Measurements from ENCODE around the gene MPPED1. TPM values are rescaled to one million over a fixed set of nuclear protein-coding genes. Genes with fewer than 3 reads are reported as not detected.

Gene MPPED1
- total and polyA plus RNA-seq, 2 of the 13 experiments (the other 11 are each of a cell fraction or from before 2014, with no cell fraction given) = 0.77 TPM; not detected in 1

DNA sequence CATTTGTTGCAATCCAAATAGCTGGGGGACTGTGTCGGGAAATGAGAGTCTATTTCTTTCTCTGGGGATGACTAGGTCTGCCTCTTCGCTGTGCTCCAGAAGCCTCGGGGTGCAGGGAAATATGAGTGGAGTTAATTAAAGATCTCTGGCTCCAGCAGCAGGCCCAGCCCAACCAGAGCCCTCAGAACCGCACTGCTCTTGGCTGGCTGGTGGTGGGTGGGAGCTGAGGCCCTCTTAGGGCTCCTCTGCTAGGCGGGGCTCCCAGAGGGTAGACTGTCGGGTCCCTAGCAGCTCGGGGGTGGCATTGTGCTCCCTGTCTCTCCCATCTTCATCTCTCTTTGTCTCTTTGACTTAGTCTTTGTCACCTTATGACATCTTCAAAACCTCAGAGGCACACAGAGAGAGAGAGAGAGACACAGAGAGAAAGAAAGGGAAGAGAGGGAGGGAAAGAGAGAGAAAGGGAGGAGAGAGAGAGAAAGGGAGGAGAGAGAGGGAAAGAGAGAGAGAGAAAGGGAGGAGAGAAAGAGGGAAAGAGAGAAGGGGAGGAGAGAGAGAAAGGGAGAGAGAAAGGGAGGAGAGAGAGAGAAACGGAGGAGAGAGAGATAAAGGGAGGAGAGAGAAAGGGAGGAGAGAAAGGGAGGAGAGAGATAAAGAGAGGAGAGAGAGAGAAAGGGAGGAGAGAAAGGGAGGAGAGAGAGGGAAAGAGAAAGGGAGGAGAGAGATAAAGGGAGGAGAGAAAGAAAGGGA lies 20.2 kb downstream of the MPPED1 start (continued):
- TF ChIP-seq, protein P1, sequence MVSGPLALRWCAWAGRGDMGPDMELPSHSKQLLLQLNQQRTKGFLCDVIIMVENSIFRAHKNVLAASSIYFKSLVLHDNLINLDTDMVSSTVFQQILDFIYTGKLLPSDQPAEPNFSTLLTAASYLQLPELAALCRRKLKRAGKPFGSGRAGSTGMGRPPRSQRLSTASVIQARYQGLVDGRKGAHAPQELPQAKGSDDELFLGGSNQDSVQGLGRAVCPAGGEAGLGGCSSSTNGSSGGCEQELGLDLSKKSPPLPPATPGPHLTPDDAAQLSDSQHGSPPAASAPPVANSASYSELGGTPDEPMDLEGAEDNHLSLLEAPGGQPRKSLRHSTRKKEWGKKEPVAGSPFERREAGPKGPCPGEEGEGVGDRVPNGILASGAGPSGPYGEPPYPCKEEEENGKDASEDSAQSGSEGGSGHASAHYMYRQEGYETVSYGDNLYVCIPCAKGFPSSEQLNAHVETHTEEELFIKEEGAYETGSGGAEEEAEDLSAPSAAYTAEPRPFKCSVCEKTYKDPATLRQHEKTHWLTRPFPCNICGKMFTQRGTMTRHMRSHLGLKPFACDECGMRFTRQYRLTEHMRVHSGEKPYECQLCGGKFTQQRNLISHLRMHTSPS (CRISPR knock-in tag; IDR thresholded peaks at IDR 0.05; ENCODE audit: low read depth) = no peak
- TF ChIP-seq DMAP1 (CRISPR knock-in tag; IDR thresholded peaks at IDR 0.05) = no peak
- TF ChIP-seq MYNN (CRISPR knock-in tag; IDR thresholded peaks at IDR 0.05; ENCODE audit: low read depth) = no peak

DNA sequence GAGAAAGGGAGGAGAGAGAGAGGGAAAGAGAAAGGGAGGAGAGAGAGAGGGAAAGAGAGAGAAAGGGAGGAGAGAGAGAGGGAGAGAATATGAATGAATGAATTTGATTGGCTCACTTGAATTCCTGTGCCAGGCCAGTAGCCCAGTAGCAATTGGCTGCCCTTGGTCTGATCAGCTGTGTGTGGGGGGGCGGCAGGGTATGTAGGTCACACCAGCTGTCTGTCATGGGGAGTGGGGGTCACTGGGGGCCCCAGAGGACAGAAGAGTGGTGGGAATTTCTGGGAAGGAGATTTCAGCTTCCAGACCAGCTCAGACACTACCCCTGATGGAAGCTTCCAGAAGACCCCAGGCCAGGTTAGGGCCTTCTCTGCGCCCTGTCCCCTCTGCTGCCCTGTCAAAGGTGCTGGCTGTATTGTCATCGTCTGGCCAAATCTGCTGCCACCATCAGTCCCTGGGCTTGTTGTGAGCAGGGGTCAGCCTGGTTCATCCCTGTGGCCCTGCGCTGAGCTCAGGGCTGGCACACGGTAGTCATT lies 21.1 kb downstream of the MPPED1 start:
- intact Hi-C loops (cut with micrococcal nuclease; ENCODE audit: unreplicated experiment) = no loop called here
- H3K9ac ChIP-seq (ENCODE audit: insufficient read depth, low read depth, low read length) = no peak overlapping the region
- H3K27me3 ChIP-seq (ENCODE audit: control insufficient read depth in 1 of 2, insufficient read depth in 2 of 2, low read length in 2 of 2) = peaks cover 8 to 45% of the 10 kb centered on the region in 2 experiments
- FAIRE-seq = no peak
- no peaks in the 10 kb centered on the region for H3K9me3 ChIP-seq (ENCODE audit: low read length)
- BruUV-seq (replicated peaks) = no TSS peak
- in situ Hi-C loops (cut with HindIII; ENCODE audit: extremely low pct_ligation_motif_present, low pct_unique_long_range_greater_than_20kb) = no loop called here
- 50% methylated on average over 3 of the region's 5 CpGs for WGBS (ENCODE audit: low lambda C conversion rate)
- ATAC-seq = no peak
- no peak overlapping the region for H2AFZ ChIP-seq (ENCODE audit: low read length)
- peaks cover 11% of the 10 kb centered on the region for H3K4me1 ChIP-seq (ENCODE audit: insufficient read depth, low read length)
- no peak overlapping the region for H3K27ac ChIP-seq (ENCODE audit: extremely low read length, insufficient read depth, low read length)
- no peaks in the 10 kb centered on the region for H4K20me1 ChIP-seq (ENCODE audit: insufficient read depth, low read length)
- POLR2A ChIA-PET = no interaction called here
- no peak overlapping the region for H3K4me2 ChIP-seq (ENCODE audit: low read depth, low read length)
- H3K36me3 ChIP-seq (replicated peaks in 1 of 2; ENCODE audit: control insufficient read depth in 1 of 2, insufficient read depth in 2 of 2, low read length in 2 of 2) = no peaks in the 10 kb centered on the region
- no peak overlapping the region for H3K4me3 ChIP-seq (replicated peaks in 1 of 3; ENCODE audit: insufficient read depth in 1 of 3, low read depth in 2 of 3, low read length in 3 of 3)
- CTCF ChIA-PET (ENCODE audit: low intra/inter-chr PET ratio, low total read pairs) = no interaction called here
- H3K79me2 ChIP-seq (ENCODE audit: insufficient read depth, low read length) = no peaks in the 10 kb centered on the region
- DNase-seq (ENCODE audit: low spot score) = no peak
- TF ChIP-seq ZNF33A (CRISPR knock-in tag; IDR thresholded peaks at IDR 0.05; ENCODE audit: borderline replicate concordance) = no peak
- TF ChIP-seq ZNF333 (CRISPR knock-in tag; IDR thresholded peaks at IDR 0.05; ENCODE audit: borderline replicate concordance) = no peak
- no peak for TF ChIP-seq YEATS4 (CRISPR knock-in tag; IDR thresholded peaks at IDR 0.05; ENCODE audit: borderline replicate concordance)
- no peak for TF ChIP-seq SP4 (CRISPR knock-in tag; IDR thresholded peaks at IDR 0.05)
- no peak for TF ChIP-seq GATAD2A (CRISPR knock-in tag; IDR thresholded peaks at IDR 0.05)
- TF ChIP-seq, protein P2, sequence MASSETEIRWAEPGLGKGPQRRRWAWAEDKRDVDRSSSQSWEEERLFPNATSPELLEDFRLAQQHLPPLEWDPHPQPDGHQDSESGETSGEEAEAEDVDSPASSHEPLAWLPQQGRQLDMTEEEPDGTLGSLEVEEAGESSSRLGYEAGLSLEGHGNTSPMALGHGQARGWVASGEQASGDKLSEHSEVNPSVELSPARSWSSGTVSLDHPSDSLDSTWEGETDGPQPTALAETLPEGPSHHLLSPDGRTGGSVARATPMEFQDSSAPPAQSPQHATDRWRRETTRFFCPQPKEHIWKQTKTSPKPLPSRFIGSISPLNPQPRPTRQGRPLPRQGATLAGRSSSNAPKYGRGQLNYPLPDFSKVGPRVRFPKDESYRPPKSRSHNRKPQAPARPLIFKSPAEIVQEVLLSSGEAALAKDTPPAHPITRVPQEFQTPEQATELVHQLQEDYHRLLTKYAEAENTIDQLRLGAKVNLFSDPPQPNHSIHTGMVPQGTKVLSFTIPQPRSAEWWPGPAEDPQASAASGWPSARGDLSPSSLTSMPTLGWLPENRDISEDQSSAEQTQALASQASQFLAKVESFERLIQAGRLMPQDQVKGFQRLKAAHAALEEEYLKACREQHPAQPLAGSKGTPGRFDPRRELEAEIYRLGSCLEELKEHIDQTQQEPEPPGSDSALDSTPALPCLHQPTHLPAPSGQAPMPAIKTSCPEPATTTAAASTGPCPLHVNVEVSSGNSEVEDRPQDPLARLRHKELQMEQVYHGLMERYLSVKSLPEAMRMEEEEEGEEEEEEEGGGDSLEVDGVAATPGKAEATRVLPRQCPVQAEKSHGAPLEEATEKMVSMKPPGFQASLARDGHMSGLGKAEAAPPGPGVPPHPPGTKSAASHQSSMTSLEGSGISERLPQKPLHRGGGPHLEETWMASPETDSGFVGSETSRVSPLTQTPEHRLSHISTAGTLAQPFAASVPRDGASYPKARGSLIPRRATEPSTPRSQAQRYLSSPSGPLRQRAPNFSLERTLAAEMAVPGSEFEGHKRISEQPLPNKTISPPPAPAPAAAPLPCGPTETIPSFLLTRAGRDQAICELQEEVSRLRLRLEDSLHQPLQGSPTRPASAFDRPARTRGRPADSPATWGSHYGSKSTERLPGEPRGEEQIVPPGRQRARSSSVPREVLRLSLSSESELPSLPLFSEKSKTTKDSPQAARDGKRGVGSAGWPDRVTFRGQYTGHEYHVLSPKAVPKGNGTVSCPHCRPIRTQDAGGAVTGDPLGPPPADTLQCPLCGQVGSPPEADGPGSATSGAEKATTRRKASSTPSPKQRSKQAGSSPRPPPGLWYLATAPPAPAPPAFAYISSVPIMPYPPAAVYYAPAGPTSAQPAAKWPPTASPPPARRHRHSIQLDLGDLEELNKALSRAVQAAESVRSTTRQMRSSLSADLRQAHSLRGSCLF (CRISPR knock-in tag; IDR thresholded peaks at IDR 0.05; ENCODE audit: borderline replicate concordance) = no peak
- no peak for TF ChIP-seq ZNF10 (CRISPR knock-in tag; IDR thresholded peaks at IDR 0.05; ENCODE audit: borderline replicate concordance, low read depth)
- TF ChIP-seq PAX8 (CRISPR knock-in tag; IDR thresholded peaks at IDR 0.05; ENCODE audit: borderline replicate concordance) = no peak
- no peak for TF ChIP-seq HOXA9 (CRISPR knock-in tag; IDR thresholded peaks at IDR 0.05; ENCODE audit: borderline replicate concordance)
- no peak for TF ChIP-seq SIN3A (IDR thresholded peaks at IDR 0.05; ENCODE audit: borderline replicate concordance, low read depth, low read length)
- TF ChIP-seq CAMTA2 (CRISPR knock-in tag; IDR thresholded peaks at IDR 0.05; ENCODE audit: borderline replicate concordance) = no peak
- no peak for TF ChIP-seq ZNF382 (CRISPR knock-in tag; IDR thresholded peaks at IDR 0.05; ENCODE audit: borderline replicate concordance)
- TF ChIP-seq ZFP1 (CRISPR knock-in tag; IDR thresholded peaks at IDR 0.05) = no peak
- no peak for TF ChIP-seq ZNF256 (CRISPR knock-in tag; conservative IDR thresholded peaks at IDR 0.05)
